Activated T-helper 1 cell treated with Interleukin-2 at 50 U/mL for 16 hours (primary cell): Measurements from ENCODE around the gene POLR3K.
"Not testable (repeated sequence)": the region's sequence is repeated elsewhere in the genome, so short reads cannot be mapped to it uniquely, and the experiment has no call there.

Source experiments
- DNase-seq: peaks from one replicate; pipeline ENCODE4 v3.0.0-alpha.2; 2020; ENCODE audit warnings: low read depth

POLR3K gene

DNA sequence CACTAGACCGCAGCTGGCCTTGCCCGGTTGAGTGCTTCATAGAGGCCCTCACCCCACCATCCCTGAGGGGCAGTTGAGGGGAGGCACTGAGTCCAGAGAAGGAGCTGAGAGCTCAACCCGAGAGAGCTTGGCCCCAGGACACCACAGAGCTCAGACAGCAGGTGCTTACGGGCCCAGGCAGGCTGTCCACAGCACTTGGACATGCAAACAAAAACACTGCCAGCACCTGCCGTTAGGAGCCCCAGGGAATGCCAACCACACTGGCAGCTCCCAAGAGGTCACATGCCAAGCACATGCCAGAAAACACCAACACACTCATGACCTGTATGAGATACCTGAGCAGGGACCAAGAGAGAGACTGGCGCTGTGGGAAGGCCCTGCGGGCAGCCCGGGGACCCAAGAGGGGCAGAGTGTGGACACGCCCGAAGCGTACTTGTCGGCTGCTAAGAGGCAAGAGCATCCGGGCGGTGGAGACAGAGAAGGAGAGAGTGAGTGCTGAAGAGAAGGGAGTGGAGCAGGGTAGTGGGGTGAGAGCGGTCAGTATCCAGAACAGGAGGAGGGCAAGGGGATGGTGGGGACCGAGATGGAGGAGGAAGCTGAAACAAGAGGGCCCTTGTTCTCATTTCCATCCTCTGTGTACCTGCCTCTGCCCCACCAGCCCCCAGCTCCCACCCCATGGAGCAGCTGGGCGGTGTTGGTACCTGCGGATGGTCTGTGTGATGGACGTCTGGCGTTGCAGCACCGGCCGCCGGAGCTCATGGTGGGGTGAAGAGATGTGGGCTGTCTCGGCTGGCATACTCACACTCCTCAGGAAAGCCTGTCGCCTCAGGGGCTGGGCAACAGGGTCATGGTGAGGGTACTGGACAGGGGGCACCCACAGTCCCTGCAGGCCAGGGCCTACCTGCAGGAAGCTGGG is 10.8 kb upstream of the POLR3K start:
- DNase-seq = no peak

DNA sequence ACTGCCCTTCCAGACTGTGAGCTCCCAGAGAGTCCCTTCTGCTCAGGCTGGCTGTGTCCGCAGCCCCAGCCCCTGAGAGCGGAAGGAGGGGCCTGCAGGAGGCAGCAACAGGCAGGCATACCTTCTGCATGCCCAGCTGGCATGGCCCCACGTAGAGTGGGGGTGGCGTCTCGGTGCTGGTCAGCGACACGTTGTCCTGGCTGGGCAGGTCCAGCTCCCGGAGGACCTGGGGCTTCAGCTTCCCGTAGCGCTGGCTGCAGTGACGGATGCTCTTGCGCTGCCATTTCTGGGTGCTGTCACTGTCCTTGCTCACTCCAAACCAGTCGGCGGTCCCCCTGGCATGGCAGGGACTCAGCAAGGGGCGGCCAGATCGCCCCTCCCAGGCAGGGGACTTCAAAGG is 10.1 kb upstream of the POLR3K start:
- no peak for DNase-seq

DNA sequence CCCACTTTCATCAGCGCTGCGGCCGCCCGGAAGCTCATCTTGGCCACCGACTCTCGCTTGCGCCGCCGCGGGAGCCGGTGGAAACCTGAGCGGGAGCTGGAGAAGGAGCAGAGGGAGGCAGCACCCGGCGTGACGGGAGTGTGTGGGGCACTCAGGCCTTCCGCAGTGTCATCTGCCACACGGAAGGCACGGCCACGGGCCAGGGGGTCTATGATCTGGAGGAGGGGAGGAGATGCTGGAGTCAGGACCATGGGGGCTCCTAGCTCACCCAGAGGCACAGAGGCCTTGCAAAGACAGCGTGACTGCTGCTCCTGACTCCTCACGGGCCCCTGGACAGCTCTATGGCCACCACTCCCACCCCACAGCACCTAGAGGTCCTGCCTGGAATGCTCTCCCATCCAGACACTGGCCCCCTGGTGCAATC is 9.6 kb upstream of the POLR3K start:
- no peak for DNase-seq

DNA sequence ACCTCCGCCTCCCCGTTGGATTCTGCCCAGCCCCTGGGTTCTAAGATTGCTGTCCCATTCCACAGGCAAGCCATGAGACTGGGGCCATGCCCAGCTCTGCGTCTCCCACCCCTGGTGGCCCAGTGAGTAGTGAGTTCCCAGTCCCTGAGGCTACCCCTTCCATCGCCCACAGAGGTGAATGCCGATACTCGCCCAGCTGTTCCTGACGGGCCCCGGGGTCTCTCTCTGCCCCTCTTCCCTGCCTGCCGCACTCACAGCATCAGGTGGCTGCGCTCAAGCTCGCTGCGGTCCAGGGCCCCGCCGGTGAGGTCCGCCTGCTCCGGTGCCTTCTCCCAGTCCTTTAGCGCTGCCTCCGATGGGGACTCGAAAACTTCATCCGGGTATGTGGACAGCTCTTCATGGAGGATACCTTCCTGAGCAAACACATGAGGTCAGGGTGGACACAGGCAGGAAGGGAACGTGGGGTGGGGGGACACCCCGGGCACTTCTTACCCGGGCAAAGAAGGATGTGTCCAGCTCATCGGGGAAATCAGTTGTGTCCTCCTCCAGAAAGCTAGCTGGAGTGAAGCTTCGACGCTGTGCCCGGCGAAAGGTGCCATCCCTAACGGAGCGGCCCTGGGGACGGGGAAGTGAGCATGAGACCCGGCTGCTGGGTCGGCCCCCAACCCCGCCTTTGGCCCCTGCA is 9.0 kb upstream of the POLR3K start:
- DNase-seq = no peak

DNA sequence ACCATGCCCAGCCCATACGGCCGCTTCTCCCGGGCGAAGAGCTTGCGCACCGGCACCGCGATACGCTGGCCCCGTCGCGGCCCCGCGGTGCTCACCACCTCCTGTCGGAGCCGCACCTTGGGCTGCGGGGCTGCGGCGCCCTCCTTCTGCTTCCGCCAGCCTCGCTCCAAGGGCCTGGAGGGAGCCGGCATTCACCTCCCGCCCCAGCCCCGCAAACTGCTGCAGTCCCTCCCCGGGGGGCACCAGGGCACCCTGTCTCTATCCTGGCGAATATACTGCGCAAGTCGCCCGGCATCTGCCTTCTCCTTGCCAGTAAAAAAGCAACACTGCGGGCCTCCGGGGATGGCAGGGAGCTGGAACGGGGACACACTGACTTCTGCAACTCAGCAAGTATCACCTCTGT is 8.5 kb upstream of the POLR3K start:
- no peak for DNase-seq

DNA sequence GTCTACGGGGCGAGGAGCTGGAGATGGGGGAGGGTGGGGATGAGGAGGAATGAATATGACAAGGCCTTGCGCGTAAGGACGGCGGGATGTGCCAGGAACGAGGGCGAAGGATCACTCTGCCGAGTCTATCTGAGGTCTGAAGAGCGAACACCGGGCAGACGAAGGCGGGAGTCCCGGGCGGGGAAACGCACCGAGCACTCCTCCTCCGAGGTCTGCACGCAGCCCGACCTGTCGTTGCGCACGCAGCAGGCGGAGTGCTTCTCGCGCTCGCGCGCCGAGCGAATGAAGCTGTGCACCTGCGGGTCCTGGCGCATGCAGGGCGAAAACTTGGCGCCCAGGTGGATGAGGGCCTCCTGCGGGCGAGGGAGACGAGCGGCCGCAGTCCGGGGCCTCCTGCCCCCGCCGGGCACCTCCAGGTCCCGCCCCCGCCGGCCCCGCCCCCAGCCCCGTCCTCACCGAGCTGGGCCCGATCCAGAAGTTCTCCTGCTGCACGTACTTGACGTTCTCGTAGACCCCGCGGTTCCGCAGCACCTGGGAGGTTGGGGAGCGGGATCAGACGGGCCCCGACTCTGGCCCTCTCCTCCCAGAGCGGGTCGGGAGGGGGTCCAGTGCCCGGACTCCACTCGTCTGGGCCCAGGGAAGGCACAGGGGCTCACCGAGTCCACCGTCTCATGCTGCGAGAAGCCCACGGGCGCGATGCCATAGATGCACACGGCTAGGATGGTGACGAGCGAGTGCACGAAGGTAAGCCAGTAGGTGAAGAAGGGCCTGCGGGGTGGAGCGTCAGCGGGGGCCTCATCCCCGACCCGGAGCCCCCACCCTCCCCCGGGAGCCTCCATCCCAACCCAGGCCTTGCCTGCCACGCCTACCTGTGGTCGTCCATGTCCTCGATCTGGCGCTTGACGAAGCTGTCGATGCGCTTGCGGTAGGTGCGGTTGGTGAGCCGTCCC is 7.8 kb upstream of the POLR3K start:
- DNase-seq = no peak

DNA sequence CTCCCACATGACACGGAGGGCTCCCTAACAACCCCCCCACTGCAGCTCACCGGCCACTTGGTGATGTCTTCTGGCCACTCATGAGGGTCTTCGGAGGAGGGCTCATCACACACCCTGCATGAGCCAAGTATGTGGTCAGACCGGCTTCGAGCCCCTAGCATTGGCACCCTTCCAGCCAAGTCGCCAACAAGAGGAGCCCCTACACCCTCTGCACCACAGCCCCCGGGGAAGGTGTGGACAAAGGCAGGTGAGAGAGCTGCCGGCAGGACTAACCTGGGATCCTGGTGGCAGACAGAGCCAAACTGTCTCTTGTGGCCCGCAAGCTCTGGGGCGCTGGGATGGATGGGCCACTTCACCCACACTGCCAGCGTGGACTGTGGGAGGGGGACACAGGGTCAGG is 6.8 kb upstream of the POLR3K start:
- no peak for DNase-seq

DNA sequence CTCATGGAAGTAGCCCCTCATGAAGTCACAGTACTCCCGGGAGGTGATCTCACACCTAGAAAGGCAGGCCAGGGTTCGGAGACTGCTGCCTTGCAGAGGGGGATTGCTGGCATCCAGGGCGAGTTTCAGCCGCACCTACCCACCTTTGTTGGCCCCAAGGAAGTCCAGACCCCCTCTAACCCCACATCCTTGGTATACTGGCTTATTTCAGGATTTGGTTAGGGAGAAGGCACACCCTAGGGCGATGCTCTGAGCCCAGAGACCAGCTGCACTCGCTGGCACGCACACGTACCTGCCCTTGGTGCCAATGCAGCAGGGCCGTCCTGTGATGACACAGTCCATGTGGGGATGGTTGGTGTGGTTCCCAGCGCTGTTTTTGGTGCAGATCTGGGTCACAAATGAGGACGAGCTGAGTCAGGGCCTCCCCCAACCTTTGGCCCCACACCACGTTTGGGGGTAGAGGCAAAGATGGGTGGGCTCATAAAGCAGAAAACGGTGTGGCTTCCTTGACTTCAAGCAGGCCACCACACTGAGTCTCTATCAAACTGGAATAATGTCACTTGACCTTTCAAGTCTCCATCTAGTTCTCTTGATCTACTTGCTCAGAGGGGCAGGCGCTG is 6.1 kb upstream of the POLR3K start:
- DNase-seq = no peak

DNA sequence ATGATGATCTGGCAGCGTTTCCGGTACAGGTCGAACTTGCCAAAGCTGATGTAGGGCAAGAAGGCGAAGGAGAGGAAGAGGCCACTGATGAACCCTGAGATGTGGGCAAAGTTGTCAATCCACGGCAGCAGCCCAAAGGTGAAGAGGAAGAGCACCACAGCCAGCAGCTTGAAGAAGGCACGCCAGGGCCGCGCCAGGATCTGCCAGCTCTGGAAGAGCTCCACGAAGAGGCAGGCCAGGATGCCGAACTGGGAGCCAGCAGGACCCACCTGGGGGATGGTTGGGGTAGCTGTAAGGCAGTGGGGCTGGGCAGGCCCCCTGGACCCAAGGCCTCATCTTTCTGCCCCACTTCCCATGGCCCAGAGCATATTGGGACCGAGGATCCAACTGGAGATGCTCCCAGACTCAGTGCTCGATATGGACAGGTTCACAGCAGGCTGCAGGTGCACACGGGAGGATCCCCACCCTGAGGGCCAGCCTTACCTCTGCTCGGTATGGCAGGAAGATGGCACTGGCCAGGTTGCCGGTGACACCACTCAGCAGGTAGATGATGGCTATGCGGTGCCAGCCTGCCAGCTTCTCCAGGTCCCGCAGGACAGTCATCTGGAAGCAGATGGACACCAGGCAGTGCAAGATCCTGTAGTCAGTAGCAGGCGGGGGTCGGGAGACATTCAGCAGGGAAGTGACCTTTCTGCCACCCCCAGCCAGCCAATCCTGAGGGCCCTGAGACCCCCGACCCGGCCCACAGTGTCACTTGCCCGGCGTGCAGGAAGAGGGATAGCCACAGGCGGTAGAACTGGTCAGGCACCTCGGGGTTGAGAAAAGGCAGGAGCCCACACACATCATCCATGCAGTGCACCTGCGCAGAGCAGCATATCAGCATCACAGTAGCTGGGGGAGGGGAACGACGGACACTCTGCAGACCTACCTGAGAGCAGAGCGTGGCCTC is 5.4 kb upstream of the POLR3K start:
- no peak for DNase-seq

DNA sequence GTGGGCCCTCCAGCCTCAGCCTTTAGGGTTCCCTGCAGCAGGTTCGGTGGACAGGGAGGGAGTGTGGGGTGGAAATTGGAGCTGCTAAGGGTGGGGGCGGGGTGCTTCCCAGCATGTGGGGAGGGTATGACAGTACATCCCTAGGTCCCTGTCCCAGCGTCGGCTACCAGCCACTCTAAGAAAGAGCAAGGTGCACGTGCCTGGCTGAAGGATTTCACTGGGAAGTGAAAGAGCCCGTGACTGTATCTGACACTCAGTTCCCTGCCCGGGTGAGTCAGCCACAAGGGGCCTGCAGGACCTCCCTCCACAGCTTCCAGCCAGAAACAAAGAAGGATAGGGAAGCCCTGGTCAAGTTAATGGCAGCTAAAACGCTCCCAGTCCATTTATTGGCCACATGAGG is 4.3 kb upstream of the POLR3K start:
- no peak for DNase-seq

DNA sequence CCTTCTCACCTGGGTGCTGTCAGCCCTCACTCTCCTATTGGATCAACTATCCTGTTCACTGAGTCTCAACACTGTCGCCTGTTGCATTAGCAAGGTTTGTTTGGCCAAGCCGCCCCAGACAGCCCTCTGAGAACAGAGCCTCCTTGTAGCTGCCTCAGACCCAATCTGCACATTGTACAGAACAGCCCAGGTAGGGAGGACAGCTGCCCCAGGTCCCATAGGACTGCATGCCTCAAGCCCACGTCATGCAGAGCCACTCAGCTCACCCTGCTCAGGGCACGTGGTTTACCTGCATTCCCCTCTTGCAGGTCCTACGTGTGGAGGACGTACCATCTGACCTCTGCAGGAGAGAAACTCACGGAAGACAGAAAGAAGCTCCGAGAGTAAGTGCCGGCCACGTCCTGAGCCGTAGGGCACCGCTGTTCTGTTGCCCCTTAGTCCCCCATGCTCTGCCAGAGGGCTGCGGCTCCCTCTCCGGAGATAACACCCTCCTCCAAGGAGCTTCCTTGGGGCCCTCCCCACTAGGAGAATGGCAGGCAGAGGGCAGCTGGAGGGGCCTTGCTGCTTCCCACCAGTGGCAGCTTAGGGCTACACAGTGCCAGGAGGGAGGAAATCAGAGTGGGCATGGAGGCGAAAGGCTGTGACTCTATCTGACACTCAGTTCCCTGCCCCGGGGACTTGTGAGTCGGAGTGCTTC is 3.0 kb upstream of the POLR3K start:
- DNase-seq = no peak

DNA sequence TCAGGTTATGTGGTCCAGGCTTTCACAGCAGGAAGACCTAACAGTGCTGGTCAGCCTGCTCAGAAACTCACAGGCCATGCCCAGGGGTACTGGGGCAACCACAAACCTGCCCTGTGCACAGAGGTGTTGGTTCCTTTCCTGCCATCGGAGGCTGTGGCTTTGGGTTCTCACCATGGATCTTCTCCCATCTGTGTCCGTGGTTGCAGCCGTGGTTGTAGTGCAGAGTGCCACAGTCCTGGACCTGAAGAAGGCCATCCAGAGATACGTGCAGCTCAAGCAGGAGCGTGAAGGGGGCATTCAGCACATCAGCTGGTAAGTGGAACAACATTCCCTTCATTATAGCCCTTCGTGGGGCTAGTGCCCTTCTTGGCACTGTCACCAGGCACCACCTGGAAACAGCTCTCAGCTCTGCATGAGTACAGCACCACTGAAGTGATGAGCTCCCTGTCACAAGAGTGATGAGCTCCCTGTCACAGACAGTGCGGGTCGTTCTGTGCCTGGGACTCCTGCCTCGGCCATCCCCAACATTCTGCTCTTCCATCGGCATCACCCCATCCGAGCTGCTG is 2.2 kb upstream of the POLR3K start:
- DNase-seq = no peak

DNA sequence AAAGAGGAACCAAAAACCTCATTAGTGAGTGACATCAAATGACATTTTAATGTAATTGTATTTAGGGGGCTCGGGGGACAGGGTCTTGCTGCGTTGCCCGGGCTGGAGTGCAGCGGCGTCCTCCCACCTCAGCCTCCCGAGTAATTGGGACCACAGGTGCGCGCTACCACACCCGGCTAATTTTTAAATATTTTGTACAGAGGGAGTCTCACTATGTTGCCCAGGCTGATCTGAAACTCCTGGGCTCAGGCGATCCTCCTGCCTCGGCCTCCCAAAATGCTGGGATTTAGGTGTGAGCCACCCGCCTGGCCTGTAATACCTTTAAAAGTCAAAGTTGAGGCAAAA is 801 bp upstream of the POLR3K start:
- DNase-seq = no peak

DNA sequence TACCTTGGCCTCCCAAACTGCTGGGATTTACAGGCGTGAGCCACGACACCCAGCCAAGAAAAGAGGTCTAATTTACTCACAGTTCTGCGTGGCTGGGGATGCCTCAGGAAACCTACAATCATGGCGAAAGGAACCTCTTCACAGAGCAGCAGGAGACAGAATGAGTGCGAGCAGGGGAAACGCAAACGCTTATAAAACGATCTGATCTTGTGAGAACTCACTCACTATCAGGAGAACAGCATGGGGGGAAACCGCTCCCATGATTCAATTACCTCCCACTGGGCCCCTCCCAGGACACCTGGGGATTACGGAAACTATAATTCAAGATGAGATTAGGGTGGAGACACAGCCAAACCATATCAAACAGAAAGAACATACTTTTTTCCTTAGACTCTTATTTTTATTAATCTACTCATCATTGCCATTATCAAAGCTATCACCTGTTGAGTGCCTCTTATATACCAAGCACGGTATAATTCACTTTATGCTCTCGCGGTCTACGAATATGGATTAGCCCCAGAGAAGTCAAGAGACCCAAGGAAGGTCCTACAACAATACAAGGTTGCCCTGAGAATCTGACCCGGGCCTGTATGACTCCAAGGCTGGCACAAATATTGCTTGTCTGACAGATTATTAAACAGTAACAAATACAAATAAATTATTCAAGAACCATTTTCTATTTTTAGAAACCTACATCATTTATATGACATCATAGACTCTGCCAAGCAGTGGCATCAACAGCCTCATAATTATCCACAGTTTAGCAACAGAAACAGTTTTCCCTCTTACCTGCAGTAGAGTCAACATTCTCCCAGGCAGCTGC is 2.4 kb downstream of the POLR3K start:
- DNase-seq = no peak

DNA sequence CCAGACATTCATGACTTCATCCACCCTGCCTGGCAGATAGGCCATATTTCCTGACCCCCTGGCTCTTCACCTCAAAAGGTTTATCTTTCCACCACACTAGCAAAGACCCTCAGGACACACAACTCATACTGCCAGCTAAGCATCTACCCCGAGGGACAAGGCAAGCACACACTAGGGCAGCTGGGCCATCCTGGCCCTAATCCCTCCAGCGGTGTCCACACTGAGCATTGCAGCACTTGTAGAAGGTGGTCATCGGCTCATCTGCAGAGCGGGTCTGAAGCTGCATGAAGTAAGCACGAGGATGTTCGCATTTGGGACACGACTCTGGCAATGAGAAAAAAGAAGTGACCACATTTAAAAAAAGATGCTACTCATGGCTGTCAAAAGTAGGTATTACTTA is 6.2 kb downstream of the POLR3K start:
- DNase-seq = no peak

DNA sequence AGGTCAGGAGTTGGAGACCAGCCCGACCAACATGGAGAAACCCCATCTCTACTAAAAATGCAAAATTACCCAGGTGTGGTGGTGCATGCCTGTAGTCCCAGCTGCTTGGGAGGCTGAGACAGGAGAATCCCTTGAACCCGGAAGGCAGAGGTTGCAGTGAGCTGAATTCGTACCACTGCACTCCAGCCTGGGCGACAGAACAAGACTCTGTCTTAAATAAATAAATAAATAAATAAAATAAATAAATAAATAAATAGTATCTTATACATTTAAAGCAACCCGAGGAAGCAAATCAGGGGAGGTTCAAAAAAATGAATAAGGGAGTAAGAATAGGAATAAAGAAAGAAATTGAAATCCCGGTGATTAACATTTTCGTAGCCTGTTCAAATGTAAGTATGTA is 6.9 kb downstream of the POLR3K start:
- DNase-seq = not testable (repeated sequence)

DNA sequence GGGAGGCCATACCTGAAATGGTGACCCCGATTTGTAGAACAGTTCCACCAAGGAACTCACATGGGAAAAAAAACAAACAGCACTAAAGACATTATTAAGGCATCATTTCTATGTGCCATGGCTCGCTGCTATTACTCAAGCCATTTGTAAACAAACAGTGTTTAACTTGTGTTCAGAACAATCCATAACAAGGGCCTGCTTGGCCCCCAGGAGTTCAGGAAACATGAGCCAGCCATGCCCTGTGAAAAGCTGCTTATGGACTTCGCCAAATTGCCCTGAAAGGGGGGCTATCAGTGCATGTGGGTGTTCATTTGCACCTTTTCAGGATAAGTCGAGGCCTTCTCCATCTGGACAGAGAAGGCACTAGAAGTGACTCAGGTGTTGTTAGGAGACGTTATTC is 8.0 kb downstream of the POLR3K start:
- no peak for DNase-seq

DNA sequence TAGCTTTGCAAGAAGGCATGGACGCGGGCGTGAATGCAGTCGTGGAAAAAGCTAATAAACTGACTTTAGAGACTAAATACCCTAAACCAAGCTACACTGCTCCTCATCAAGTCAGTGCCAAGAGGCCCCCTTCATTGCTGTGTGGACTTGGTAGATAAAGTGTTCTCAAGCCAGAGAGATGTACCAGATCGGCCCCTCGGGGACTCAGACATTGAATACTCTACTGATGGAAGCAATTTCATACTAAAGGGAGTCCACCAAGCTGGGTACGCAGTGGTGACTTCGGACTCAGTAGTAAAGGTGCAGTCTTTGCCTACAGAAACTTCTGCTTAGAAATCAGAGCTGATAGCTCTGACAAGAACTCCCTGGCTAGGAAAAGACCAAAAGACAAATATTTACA is 8.8 kb downstream of the POLR3K start:
- no peak for DNase-seq

DNA sequence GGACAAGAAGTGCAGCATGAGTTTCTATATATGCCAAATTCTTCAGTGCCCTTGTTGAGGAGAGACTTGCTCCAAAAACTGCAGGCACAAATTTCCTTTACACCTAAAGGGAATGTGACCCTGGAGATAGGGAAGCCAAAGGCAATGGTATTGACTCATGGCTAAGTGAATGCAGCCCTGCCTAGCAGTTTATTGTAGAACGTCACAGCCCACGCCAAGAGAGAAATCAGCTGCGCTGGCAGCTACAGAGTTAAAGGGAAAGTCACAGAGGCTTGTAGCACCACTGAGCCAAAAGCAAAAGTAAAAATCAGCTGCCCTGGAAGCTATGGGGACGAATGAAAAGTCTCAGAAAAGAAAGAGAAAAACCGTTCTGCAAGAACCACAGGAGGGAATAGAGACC is 10.1 kb downstream of the POLR3K start:
- DNase-seq = no peak
